ENCODE measurements around the gene ENTPD7. TPM values are rescaled to one million over a fixed set of nuclear protein-coding genes. Genes with fewer than 3 reads are reported as not detected.

ENTPD7 gene
- total RNA-seq, 2 donors from 2014 or later, result 2.9 to 4.2 TPM

GRCh38 chr10:99628923-99629624, 30.2 kb upstream of the ENTPD7 start:
- no peak overlapping the region for H3K27ac Mint-ChIP-seq
- no peaks in the 10 kb centered on the region for H3K36me3 Mint-ChIP-seq (ENCODE audit: low read depth)
- no peak overlapping the region for H3K4me3 Mint-ChIP-seq
- no peaks in the 10 kb centered on the region for H3K4me1 Mint-ChIP-seq
- H3K27me3 Mint-ChIP-seq, result peaks cover 21% of the 10 kb centered on the region
- ATAC-seq (replicated peaks), result no peak
- no peaks in the 10 kb centered on the region for H3K9me3 Mint-ChIP-seq

GRCh38 chr10:99629625-99629978, 29.7 kb upstream of the ENTPD7 start:
- Mint-ChIP-seq H3K27me3 (peaks cover 26% of the 10 kb centered on the region), H3K27ac (no peak overlapping the region), H3K4me3 (no peak overlapping the region), H3K36me3 (ENCODE audit: low read depth) (no peaks in the 10 kb centered on the region), H3K4me1 (no peaks in the 10 kb centered on the region), H3K9me3 (no peaks in the 10 kb centered on the region)
- peak; percentile 21 for ATAC-seq (replicated peaks)

- H3K4me1 Mint-ChIP-seq, result no peaks in the 10 kb centered on the region
- ATAC-seq (replicated peaks), result no peak
These were observed 28.9 kb upstream of the ENTPD7 start for GRCh38 chr10:99630433-99630832.

GRCh38 chr10:99630991-99631390, 28.3 kb upstream of the ENTPD7 start:
- H3K4me3 Mint-ChIP-seq, result no peak overlapping the region
- H3K9me3 Mint-ChIP-seq, result no peaks in the 10 kb centered on the region
- H3K27ac Mint-ChIP-seq, result no peak overlapping the region
- no peaks in the 10 kb centered on the region for H3K4me1 Mint-ChIP-seq
- H3K36me3 Mint-ChIP-seq (ENCODE audit: low read depth), result no peaks in the 10 kb centered on the region
- ATAC-seq (replicated peaks), result no peak
- peaks cover 30% of the 10 kb centered on the region for H3K27me3 Mint-ChIP-seq

More at GRCh38 chr10:99630433-99630832, 28.9 kb upstream of the ENTPD7 start:
- Mint-ChIP-seq H3K27ac (no peak overlapping the region), H3K27me3 (peaks cover 30% of the 10 kb centered on the region), H3K4me3 (no peak overlapping the region), H3K9me3 (no peaks in the 10 kb centered on the region), H3K36me3 (ENCODE audit: low read depth) (no peaks in the 10 kb centered on the region)

- Mint-ChIP-seq H3K36me3 (ENCODE audit: low read depth) (no peaks in the 10 kb centered on the region), H3K9me3 (no peaks in the 10 kb centered on the region), H3K27me3 (peaks cover 33% of the 10 kb centered on the region), H3K27ac (no peak overlapping the region), H3K4me1 (no peaks in the 10 kb centered on the region), H3K4me3 (no peak overlapping the region)
- no peak for ATAC-seq (replicated peaks)
These were observed 27.8 kb upstream of the ENTPD7 start for GRCh38 chr10:99631496-99631895.

GRCh38 chr10:99633832-99634231, 25.5 kb upstream of the ENTPD7 start:
- H3K36me3 Mint-ChIP-seq (ENCODE audit: low read depth), result no peaks in the 10 kb centered on the region
- H3K27me3 Mint-ChIP-seq, result peaks cover 43% of the 10 kb centered on the region
- no peak overlapping the region for H3K4me3 Mint-ChIP-seq
- no peaks in the 10 kb centered on the region for H3K9me3 Mint-ChIP-seq
- H3K27ac Mint-ChIP-seq, result no peak overlapping the region
- ATAC-seq (replicated peaks), result no peak
- H3K4me1 Mint-ChIP-seq, result no peaks in the 10 kb centered on the region

- ATAC-seq (replicated peaks), result no peak
- Mint-ChIP-seq H3K9me3 (no peaks in the 10 kb centered on the region), H3K27ac (no peak overlapping the region), H3K4me1 (no peaks in the 10 kb centered on the region), H3K27me3 (peaks cover 28% of the 10 kb centered on the region), H3K4me3 (no peak overlapping the region), H3K36me3 (ENCODE audit: low read depth) (no peaks in the 10 kb centered on the region)
These were observed 11.6 kb upstream of the ENTPD7 start for GRCh38 chr10:99647601-99648151.

GRCh38 chr10:99648717-99649116, 10.6 kb upstream of the ENTPD7 start:
- Mint-ChIP-seq H3K36me3 (ENCODE audit: low read depth) (no peaks in the 10 kb centered on the region), H3K4me3 (no peak overlapping the region), H3K27me3 (peaks cover 31% of the 10 kb centered on the region), H3K9me3 (no peaks in the 10 kb centered on the region), H3K27ac (no peak overlapping the region), H3K4me1 (no peaks in the 10 kb centered on the region)
- ATAC-seq (replicated peaks), result no peak

- Mint-ChIP-seq H3K4me3 (no peak overlapping the region), H3K9me3 (no peaks in the 10 kb centered on the region), H3K27me3 (peaks cover 36% of the 10 kb centered on the region), H3K4me1 (no peaks in the 10 kb centered on the region), H3K36me3 (ENCODE audit: low read depth) (no peaks in the 10 kb centered on the region), H3K27ac (no peak overlapping the region)
- no peak for ATAC-seq (replicated peaks)
These were observed 6.4 kb upstream of the ENTPD7 start for GRCh38 chr10:99652800-99653390.

- H3K9me3 Mint-ChIP-seq, result no peaks in the 10 kb centered on the region
- H3K4me3 Mint-ChIP-seq, result no peak overlapping the region
- H3K27me3 Mint-ChIP-seq, result peaks cover 28% of the 10 kb centered on the region
- H3K4me1 Mint-ChIP-seq, result peaks cover 5% of the 10 kb centered on the region
- H3K27ac Mint-ChIP-seq, result no peak overlapping the region
- no peaks in the 10 kb centered on the region for H3K36me3 Mint-ChIP-seq (ENCODE audit: low read depth)
- ATAC-seq (replicated peaks), result no peak
These were observed 4.7 kb upstream of the ENTPD7 start for GRCh38 chr10:99654390-99655175.

GRCh38 chr10:99656199-99657064, 2.9 kb upstream of the ENTPD7 start:
- Mint-ChIP-seq H3K27ac (no peak overlapping the region), H3K36me3 (ENCODE audit: low read depth) (no peaks in the 10 kb centered on the region), H3K27me3 (peaks cover 21% of the 10 kb centered on the region), H3K4me1 (peaks cover 13% of the 10 kb centered on the region), H3K4me3 (no peak overlapping the region), H3K9me3 (no peaks in the 10 kb centered on the region)
- no peak for ATAC-seq (replicated peaks)

GRCh38 chr10:99658622-99659030, 683 bp upstream of the ENTPD7 start:
- Mint-ChIP-seq H3K9me3 (no peaks in the 10 kb centered on the region), H3K36me3 (ENCODE audit: low read depth) (peaks cover 14% of the 10 kb centered on the region), H3K4me1 (peaks cover 13% of the 10 kb centered on the region), H3K27ac (peak overlapping the region; percentile 86), H3K4me3 (peak overlapping the region; percentile 88), H3K27me3 (peaks cover 15% of the 10 kb centered on the region)
- ATAC-seq (replicated peaks), result peak; percentile 64

- H3K4me3 Mint-ChIP-seq, result peak overlapping the region; percentile 88
- H3K9me3 Mint-ChIP-seq, result no peaks in the 10 kb centered on the region
- H3K4me1 Mint-ChIP-seq, result peaks cover 13% of the 10 kb centered on the region
- peaks cover 18% of the 10 kb centered on the region for H3K36me3 Mint-ChIP-seq (ENCODE audit: low read depth)
- ATAC-seq (replicated peaks), result no peak
- peak overlapping the region; percentile 86 for H3K27ac Mint-ChIP-seq
- H3K27me3 Mint-ChIP-seq, result peaks cover 11% of the 10 kb centered on the region
These were observed 608 bp downstream of the ENTPD7 start for GRCh38 chr10:99659868-99660366.

Measured in activated T-helper 17 cell treated with anti-CD3 and anti-CD28 coated beads, Interleukin-2, amount 50 U/mL, for 72 hours (primary cell).